Neural progenitor cell (in vitro differentiated cells): ENCODE measurements around the gene UBL7. TPM values are rescaled to one million over a fixed set of nuclear protein-coding genes. Genes with fewer than 3 reads are reported as not detected.

Source experiments
- DNase-seq: peaks from one replicate; pipeline ENCODE4 v3.0.0-alpha.2; 2016; ENCODE audit warnings: low spot score
- H2AFZ ChIP-seq: fragments of 200-600 bp; sonication (generic); replicated peaks from 2 replicates; pipeline ENCODE4 v1.6.1; 2016; ENCODE audit warnings: antibody characterized with exemption
- H3F3A ChIP-seq: fragments of 200-600 bp; sonication (generic); 2 replicates; pipeline ENCODE4 v1.6.1; 2016; ENCODE audit warnings: antibody characterized with exemption, low read depth
- H3K27ac ChIP-seq: fragments of 200-600 bp; sonication (generic); 2 replicates; pipeline ENCODE4 v1.5.1; 2016; ENCODE audit warnings: mild to moderate bottlenecking
- H3K27me3 ChIP-seq: fragments of 200-600 bp; sonication (generic); 2 replicates; pipeline ENCODE4 v1.6.1; 2016; ENCODE audit warnings: mild to moderate bottlenecking, moderate library complexity
- H3K36me3 ChIP-seq: fragments of 200-600 bp; sonication (generic); 2 replicates; pipeline ENCODE4 v1.5.1; 2016
- H3K4me1 ChIP-seq: fragments of 200-600 bp; sonication (generic); 2 replicates; pipeline ENCODE4 v1.6.1; 2016; ENCODE audit warnings: mixed run types
- H3K4me2 ChIP-seq: fragments of 200-600 bp; sonication (generic); 2 replicates; pipeline ENCODE4 v1.6.1; 2016
- H3K4me3 ChIP-seq: fragments of 200-600 bp; sonication (generic); 2 replicates; pipeline ENCODE4 v1.5.1; 2016
- H3K79me2 ChIP-seq: fragments of 200-600 bp; sonication (generic); 2 replicates; pipeline ENCODE4 v1.6.1; 2016; ENCODE audit warnings: low read depth
- H3K9ac ChIP-seq: fragments of 200-600 bp; sonication (generic); 2 replicates; pipeline ENCODE4 v1.6.1; 2016
- H3K9me3 ChIP-seq: fragments of 200-600 bp; sonication (generic); 2 replicates; pipeline ENCODE4 v1.5.1; 2016; ENCODE audit warnings: low read depth
- H4K20me1 ChIP-seq: fragments of 200-600 bp; sonication (generic); 2 replicates; pipeline ENCODE4 v1.6.1; 2016; ENCODE audit warnings: low read depth
- H3K27ac Mint-ChIP-seq: 3 replicates; pipeline ENCODE4 v1.8.0; 2021; ENCODE audit warnings: mixed read lengths
- H3K27me3 Mint-ChIP-seq: 2 replicates; pipeline ENCODE4 v1.8.0; 2022; ENCODE audit warnings: low read depth, mild to moderate bottlenecking, inconsistent platforms, moderate library complexity, mixed read lengths; ENCODE audit not compliant: insufficient read depth
- H3K36me3 Mint-ChIP-seq: 3 replicates; pipeline ENCODE4 v1.8.0; 2021; ENCODE audit warnings: mixed read lengths
- H3K4me1 Mint-ChIP-seq: 3 replicates; pipeline ENCODE4 v1.8.0; 2021; ENCODE audit warnings: mixed read lengths
- H3K4me3 Mint-ChIP-seq: 3 replicates; pipeline ENCODE4 v1.8.0; 2021; ENCODE audit warnings: mild to moderate bottlenecking, moderate library complexity, mixed read lengths
- H3K9me3 Mint-ChIP-seq: 3 replicates; pipeline ENCODE4 v1.8.0; 2020; ENCODE audit warnings: mixed read lengths
- EZH2 ChIP-seq: fragments of 200-600 bp; sonication (generic); IDR thresholded peaks from 2 replicates; pipeline ENCODE4 v1.6.1; 2017; ENCODE audit warnings: antibody characterized with exemption, mild to moderate bottlenecking, moderate library complexity
- EZH2phosphoT487 ChIP-seq: fragments of 200-600 bp; sonication (generic); IDR thresholded peaks from 2 replicates; pipeline ENCODE4 v1.6.1; 2017; ENCODE audit warnings: antibody characterized with exemption
- total RNA-seq: library from RNA; depleted of rRNA; stranded (reverse); fragments of >200 nt; gene quantifications from 2 replicates; pipeline ENCODE4 v1.2.3, GENCODE V29; 2015; ENCODE audit warnings: low replicate concordance
- TF ChIP-seq, protein P1 (sequence below): fragments of 200-600 bp; sonication (generic); IDR thresholded peaks from 2 replicates; pipeline ENCODE4 v1.5.1; 2017; ENCODE audit warnings: antibody characterized with exemption, mild to moderate bottlenecking

UBL7 gene
- total RNA-seq, 1 donor from 2014 or later: 60.4 TPM

DNA sequence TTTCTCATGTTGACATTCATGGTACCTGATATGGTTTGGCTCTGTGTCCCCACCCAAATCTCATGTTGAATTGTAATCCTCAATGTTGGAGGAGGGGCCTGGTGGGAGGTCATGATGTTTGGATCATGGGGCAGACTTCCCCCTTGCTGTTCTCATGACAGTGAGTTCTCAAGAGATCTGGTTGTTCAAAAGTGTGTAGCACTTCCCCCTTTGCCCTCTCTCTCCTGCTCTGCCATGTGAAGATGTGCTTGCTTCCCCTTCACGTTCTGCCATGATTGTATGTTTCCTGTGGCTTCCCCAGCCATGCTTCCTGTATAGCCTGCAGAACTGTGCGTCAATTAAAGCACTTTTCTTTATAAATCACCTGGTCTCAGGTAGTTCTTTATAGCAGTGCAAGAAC lies 3.3 kb upstream of the UBL7 start:
- Histone ChIP-seq H3K4me3 (no peak overlapping the region), H3K9me3 (peaks cover 5% of the 10 kb centered on the region), H2AFZ (no peak overlapping the region), H3K4me2 (no peak overlapping the region), H3K79me2 (peaks cover 43% of the 10 kb centered on the region), H3K27me3 (no peaks in the 10 kb centered on the region), H3K36me3 (peaks cover 8% of the 10 kb centered on the region), H3K27ac (no peak overlapping the region), H3K9ac (no peak overlapping the region), H3F3A (peaks cover 17% of the 10 kb centered on the region), H4K20me1 (no peaks in the 10 kb centered on the region), H3K4me1 (peaks cover 15% of the 10 kb centered on the region)
- Mint-ChIP-seq H3K4me1 (peaks cover 18% of the 10 kb centered on the region), H3K4me3 (no peak overlapping the region), H3K9me3 (peaks cover 8% of the 10 kb centered on the region), H3K27ac (no peak overlapping the region), H3K27me3 (no peaks in the 10 kb centered on the region), H3K36me3 (peaks cover 36% of the 10 kb centered on the region)
- no peak for DNase-seq
- no peak for TF ChIP-seq EZH2phosphoT487
- TF ChIP-seq EZH2: no peak
- TF ChIP-seq, protein P1, sequence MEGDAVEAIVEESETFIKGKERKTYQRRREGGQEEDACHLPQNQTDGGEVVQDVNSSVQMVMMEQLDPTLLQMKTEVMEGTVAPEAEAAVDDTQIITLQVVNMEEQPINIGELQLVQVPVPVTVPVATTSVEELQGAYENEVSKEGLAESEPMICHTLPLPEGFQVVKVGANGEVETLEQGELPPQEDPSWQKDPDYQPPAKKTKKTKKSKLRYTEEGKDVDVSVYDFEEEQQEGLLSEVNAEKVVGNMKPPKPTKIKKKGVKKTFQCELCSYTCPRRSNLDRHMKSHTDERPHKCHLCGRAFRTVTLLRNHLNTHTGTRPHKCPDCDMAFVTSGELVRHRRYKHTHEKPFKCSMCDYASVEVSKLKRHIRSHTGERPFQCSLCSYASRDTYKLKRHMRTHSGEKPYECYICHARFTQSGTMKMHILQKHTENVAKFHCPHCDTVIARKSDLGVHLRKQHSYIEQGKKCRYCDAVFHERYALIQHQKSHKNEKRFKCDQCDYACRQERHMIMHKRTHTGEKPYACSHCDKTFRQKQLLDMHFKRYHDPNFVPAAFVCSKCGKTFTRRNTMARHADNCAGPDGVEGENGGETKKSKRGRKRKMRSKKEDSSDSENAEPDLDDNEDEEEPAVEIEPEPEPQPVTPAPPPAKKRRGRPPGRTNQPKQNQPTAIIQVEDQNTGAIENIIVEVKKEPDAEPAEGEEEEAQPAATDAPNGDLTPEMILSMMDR: no peak

DNA sequence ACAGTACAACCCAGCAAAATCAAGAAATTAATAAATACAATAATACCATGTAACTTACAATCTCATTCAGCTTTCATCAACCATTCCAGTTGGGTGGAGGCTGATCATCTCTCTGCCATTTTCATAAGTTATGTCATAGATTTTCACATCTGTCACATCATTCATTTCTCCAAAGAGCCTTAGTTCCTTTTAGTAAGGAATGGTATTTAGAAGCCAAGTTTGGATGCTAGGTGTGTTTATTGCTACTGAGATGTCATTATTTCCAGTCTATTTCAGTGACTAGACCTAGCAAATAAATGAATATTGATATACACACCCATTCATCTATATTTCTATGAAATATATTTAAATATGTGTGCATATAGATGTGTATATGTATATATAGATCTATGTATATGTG lies 2.7 kb upstream of the UBL7 start:
- Histone ChIP-seq H3K4me3 (peak overlapping the region; percentile 82), H2AFZ (no peak overlapping the region), H3K4me2 (peak overlapping the region; percentile 91), H3K79me2 (peaks cover 43% of the 10 kb centered on the region), H3K9ac (no peak overlapping the region), H3K4me1 (peaks cover 15% of the 10 kb centered on the region), H4K20me1 (no peaks in the 10 kb centered on the region), H3F3A (peaks cover 17% of the 10 kb centered on the region), H3K27me3 (no peaks in the 10 kb centered on the region), H3K36me3 (peaks cover 8% of the 10 kb centered on the region), H3K27ac (no peak overlapping the region), H3K9me3 (peaks cover 5% of the 10 kb centered on the region)
- Mint-ChIP-seq H3K27me3 (no peaks in the 10 kb centered on the region), H3K9me3 (peaks cover 8% of the 10 kb centered on the region), H3K4me3 (peak overlapping the region; percentile 40), H3K27ac (no peak overlapping the region), H3K4me1 (peaks cover 23% of the 10 kb centered on the region), H3K36me3 (peaks cover 33% of the 10 kb centered on the region)
- TF ChIP-seq, protein P1: no peak
- TF ChIP-seq EZH2: no peak
- TF ChIP-seq EZH2phosphoT487: no peak
- DNase-seq: no peak

DNA sequence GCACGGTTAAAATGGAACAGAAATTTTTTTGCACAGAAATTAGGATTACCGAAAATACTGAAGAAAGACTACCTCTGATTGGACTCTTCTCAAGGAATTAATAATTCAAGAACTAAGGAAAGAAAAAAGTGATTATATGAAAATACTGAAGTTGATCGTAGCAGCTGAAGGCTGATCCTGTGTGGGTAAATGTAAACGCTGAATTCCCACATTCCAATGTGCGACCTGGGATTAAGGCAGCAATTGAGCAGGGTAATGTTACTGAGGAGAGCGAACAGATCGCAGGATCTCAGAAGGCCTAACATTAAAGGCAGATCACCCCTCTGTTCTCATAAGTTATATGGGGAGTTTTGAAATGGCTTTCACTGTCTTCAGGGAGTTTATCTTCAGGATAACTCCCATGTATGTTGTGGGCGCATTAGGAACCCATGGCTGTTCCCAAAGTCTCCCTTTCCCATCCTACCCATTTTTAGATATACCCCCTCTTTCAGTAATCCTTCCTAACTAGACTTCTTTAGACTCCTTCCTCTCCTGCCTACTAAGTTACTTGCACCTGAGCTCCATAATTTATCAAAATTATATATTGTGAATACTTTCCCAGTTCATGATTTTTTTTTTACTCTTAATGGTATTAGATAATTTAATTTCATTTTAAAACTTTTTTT lies 1.0 kb upstream of the UBL7 start:
- H3K9me3 ChIP-seq: peaks cover 5% of the 10 kb centered on the region
- TF ChIP-seq, protein P1: no peak
- no peak for TF ChIP-seq EZH2
- no peak for TF ChIP-seq EZH2phosphoT487
- peak overlapping the region; percentile 92 for H3K27ac ChIP-seq
- peaks cover 43% of the 10 kb centered on the region for H3K79me2 ChIP-seq
- Mint-ChIP-seq H3K4me3 (peak overlapping the region; percentile 98), H3K27me3 (no peaks in the 10 kb centered on the region), H3K9me3 (peaks cover 8% of the 10 kb centered on the region), H3K4me1 (peaks cover 23% of the 10 kb centered on the region), H3K27ac (peak overlapping the region; percentile 94), H3K36me3 (peaks cover 31% of the 10 kb centered on the region)
- H3K4me3 ChIP-seq: peak overlapping the region; percentile 82
- peaks cover 8% of the 10 kb centered on the region for H3K36me3 ChIP-seq
- DNase-seq: peak; percentile 52
- peak overlapping the region; percentile 80 for H2AFZ ChIP-seq
- no peaks in the 10 kb centered on the region for H4K20me1 ChIP-seq
- H3K9ac ChIP-seq: peak overlapping the region; percentile 79
- H3K4me1 ChIP-seq: peaks cover 15% of the 10 kb centered on the region
- H3K27me3 ChIP-seq: no peaks in the 10 kb centered on the region
- peaks cover 17% of the 10 kb centered on the region for H3F3A ChIP-seq
- peak overlapping the region; percentile 91 for H3K4me2 ChIP-seq
